Measurements from ENCODE around the gene SMCR8. TPM values are rescaled to one million over a fixed set of nuclear protein-coding genes. Genes with fewer than 3 reads are reported as not detected.

SMCR8 gene
- total RNA-seq, 4 donors from 2014 or later = 10.9 to 13.0 (median 11.9) TPM

- DNase-seq = no peak
- Histone ChIP-seq H3K27me3 (no peaks in the 10 kb centered on the region), H3K9me3 (no peaks in the 10 kb centered on the region), H3K36me3 (peaks cover 14 to 92% (median 33%) of the 10 kb centered on the region in 3 donors), H3K4me1 (no peaks in the 10 kb centered on the region), H3K27ac (no peak overlapping the region), H3K4me3 (no peak overlapping the region)
- WGBS, 2 donors = 92 to 100% methylated on average over 1 of the region's 1 CpG
- TF ChIP-seq CTCF (IDR thresholded peaks at IDR 0.05) = no peak
- TF ChIP-seq POLR2A (IDR thresholded peaks at IDR 0.05) = no peak
- intact Hi-C loops (cut with DNase I) = no loop called here
These were observed 38.0 kb upstream of the SMCR8 start for GRCh38 chr17:18277076-18277475.

GRCh38 chr17:18278867-18279266 is 36.2 kb upstream of the SMCR8 start:
- intact Hi-C loops (cut with DNase I) = no loop called here
- H3K27ac ChIP-seq = no peak overlapping the region
- 75 to 79% methylated on average over 3 of the region's 3 CpGs for WGBS, 2 donors
- no peaks in the 10 kb centered on the region for H3K27me3 ChIP-seq
- no peak overlapping the region for H3K4me3 ChIP-seq
- H3K9me3 ChIP-seq = no peaks in the 10 kb centered on the region
- peaks cover 21 to 98% (median 44%) of the 10 kb centered on the region in 3 donors for H3K36me3 ChIP-seq
- TF ChIP-seq CTCF (IDR thresholded peaks at IDR 0.05) (no peak), POLR2A (IDR thresholded peaks at IDR 0.05) (no peak)
- H3K4me1 ChIP-seq = no peaks in the 10 kb centered on the region
- no peak for DNase-seq

GRCh38 chr17:18280249-18280648 is 34.8 kb upstream of the SMCR8 start:
- no peak for TF ChIP-seq POLR2A (IDR thresholded peaks at IDR 0.05)
- TF ChIP-seq CTCF (IDR thresholded peaks at IDR 0.05) = no peak
- Histone ChIP-seq H3K4me3 (no peak overlapping the region), H3K27me3 (no peaks in the 10 kb centered on the region), H3K4me1 (no peaks in the 10 kb centered on the region), H3K9me3 (no peaks in the 10 kb centered on the region), H3K27ac (no peak overlapping the region), H3K36me3 (peaks cover 21 to 100% (median 44%) of the 10 kb centered on the region in 3 donors)
- WGBS, 2 donors = 80% methylated on average over 2 of the region's 4 CpGs; no CpG with 5 or more reads in 1 of the 2 donors
- intact Hi-C loops (cut with DNase I) = no loop called here
- DNase-seq = no peak

GRCh38 chr17:18280766-18281371 is 34.2 kb upstream of the SMCR8 start:
- H3K36me3 ChIP-seq = peaks cover 21 to 100% (median 45%) of the 10 kb centered on the region in 3 donors
- no peaks in the 10 kb centered on the region for H3K9me3 ChIP-seq
- no peak for TF ChIP-seq CTCF (IDR thresholded peaks at IDR 0.05)
- no peak for TF ChIP-seq POLR2A (IDR thresholded peaks at IDR 0.05)
- H3K4me3 ChIP-seq = no peak overlapping the region
- 51 to 68% methylated on average over 5 of the region's 5 CpGs for WGBS, 2 donors
- intact Hi-C loops (cut with DNase I) = no loop called here
- H3K27me3 ChIP-seq = no peaks in the 10 kb centered on the region
- no peak overlapping the region for H3K27ac ChIP-seq
- no peak for DNase-seq
- no peaks in the 10 kb centered on the region for H3K4me1 ChIP-seq

GRCh38 chr17:18281788-18282187 is 33.3 kb upstream of the SMCR8 start:
- no peak overlapping the region for H3K27ac ChIP-seq
- H3K27me3 ChIP-seq = no peaks in the 10 kb centered on the region
- no peaks in the 10 kb centered on the region for H3K9me3 ChIP-seq
- H3K36me3 ChIP-seq = peaks cover 21 to 100% (median 40%) of the 10 kb centered on the region in 3 donors
- no peak for DNase-seq
- H3K4me3 ChIP-seq = no peak overlapping the region
- no peak for TF ChIP-seq POLR2A (IDR thresholded peaks at IDR 0.05)
- no peak for TF ChIP-seq CTCF (IDR thresholded peaks at IDR 0.05)
- WGBS, 2 donors = 87 to 91% methylated on average over 5 to 6 of the region's 6 CpGs
- intact Hi-C loops (cut with DNase I) = no loop called here
- H3K4me1 ChIP-seq = no peaks in the 10 kb centered on the region
